ENCODE data around the gene PLEKHB2. TPM values are rescaled to one million over a fixed set of nuclear protein-coding genes. Genes with fewer than 3 reads are reported as not detected.

Gene PLEKHB2
- total and polyA plus RNA-seq, 2 of the 8 experiments (the other 6 are each of a cell fraction or from before 2014, with no cell fraction given), result 42.4 to 54.8 TPM

- Histone ChIP-seq H2AFZ (ENCODE audit: low read length) (no peak overlapping the region), H3K27me3 (replicated peaks in 1 of 4; ENCODE audit: control insufficient read depth in 3 of 4, extremely low read depth in 1 of 4, insufficient read depth in 3 of 4, low read length in 3 of 4) (no peaks in the 10 kb centered on the region), H3K9ac (replicated peaks in 1 of 4; ENCODE audit: extremely low read depth in 1 of 4, low read depth in 3 of 4, low read length in 3 of 4) (no peak overlapping the region), H3K14ac (ENCODE audit: insufficient read length) (no peak overlapping the region), H3K23me2 (ENCODE audit: low read depth, low read length) (no peaks in the 10 kb centered on the region), H4K91ac (replicated peaks; ENCODE audit: insufficient read length, low read length) (no peak overlapping the region), H4K20me1 (replicated peaks in 1 of 2; ENCODE audit: control insufficient read depth in 1 of 2, insufficient read depth in 2 of 2, low read length in 2 of 2) (peaks cover 12 to 19% of the 10 kb centered on the region in 2 experiments), H2BK20ac (ENCODE audit: low read length) (no peak overlapping the region), H3K56ac (replicated peaks; ENCODE audit: insufficient read length, low read depth, low read length) (no peak overlapping the region), H2AK5ac (ENCODE audit: low read depth, low read length) (no peak overlapping the region), H4K8ac (ENCODE audit: extremely low read depth, insufficient read depth, low read length) (no peak overlapping the region), H3K23ac (ENCODE audit: insufficient read length) (no peak overlapping the region), H2BK15ac (ENCODE audit: low read length) (no peak overlapping the region), H3K4me2 (ENCODE audit: insufficient read depth in 1 of 2, low read depth in 2 of 2, low read length in 2 of 2) (no peak overlapping the region), H2BK12ac (ENCODE audit: low read depth, low read length) (no peak overlapping the region), H3K4me1 (replicated peaks in 1 of 4; ENCODE audit: control insufficient read depth in 3 of 4, insufficient read depth in 4 of 4, low read length in 3 of 4) (no peaks in the 10 kb centered on the region), H2BK5ac (ENCODE audit: low read depth, low read length) (no peak overlapping the region), H3K79me1 (ENCODE audit: low read depth, low read length) (peaks cover 18% of the 10 kb centered on the region), H3K36me3 (ENCODE audit: control insufficient read depth in 2 of 4, insufficient read depth in 4 of 4, low read length in 3 of 4) (peaks cover 2 to 19% (median 3%) of the 10 kb centered on the region in 4 experiments; a peak in 6 of 8 replicates), H4K5ac (ENCODE audit: insufficient read length, low read depth, low read length) (no peak overlapping the region), H3K9me3 (ENCODE audit: insufficient read depth in 2 of 2, low read depth in 1 of 2, low read length in 1 of 2) (no peaks in the 10 kb centered on the region), H3K79me2 (ENCODE audit: control insufficient read depth in 1 of 2, insufficient read depth in 2 of 2, low read length in 2 of 2) (peaks cover 21 to 69% of the 10 kb centered on the region in 2 experiments), H2BK120ac (replicated peaks; ENCODE audit: low read depth, low read length) (no peak overlapping the region), H3K18ac (ENCODE audit: extremely low read depth, low read length) (no peak overlapping the region), H3K4ac (replicated peaks; ENCODE audit: insufficient read length, low read depth, low read length) (no peak overlapping the region), H3K27ac (ENCODE audit: low read depth, low read length) (no peak overlapping the region), H3K4me3 (ENCODE audit: extremely low read depth in 1 of 4, insufficient read depth in 2 of 4, low read depth in 3 of 4, low read length in 4 of 4) (no peak overlapping the region)
- no peak for TF ChIP-seq CREB1 (IDR thresholded peaks at IDR 0.05)
- no peak for TF ChIP-seq BACH1 (IDR thresholded peaks at IDR 0.05; ENCODE audit: low read length)
- TF ChIP-seq RFX5 (IDR thresholded peaks at IDR 0.05; ENCODE audit: borderline replicate concordance, low read depth, low read length), result no peak
- no peak for TF ChIP-seq CHD2 (IDR thresholded peaks at IDR 0.05; ENCODE audit: low read length)
- no peak for TF ChIP-seq ATF3 (IDR thresholded peaks at IDR 0.05; ENCODE audit: insufficient read depth, low read depth, low read length)
- no peak for TF ChIP-seq YY1 (IDR thresholded peaks at IDR 0.05; ENCODE audit: low read depth, low read length)
- TF ChIP-seq TAF7 (optimal IDR thresholded peaks at IDR 0.05; ENCODE audit: borderline replicate concordance, low read depth, low read length), result no peak
- no peak for TF ChIP-seq SP1 (IDR thresholded peaks at IDR 0.05; ENCODE audit: low read depth, low read length)
- TF ChIP-seq SP4 (IDR thresholded peaks at IDR 0.05; ENCODE audit: low read length), result no peak
- no peak for TF ChIP-seq E2F6 (IDR thresholded peaks at IDR 0.05)
- TF ChIP-seq RNF2 (IDR thresholded peaks at IDR 0.05; ENCODE audit: borderline replicate concordance, low read depth, low read length, missing control alignments, poor library complexity, severe bottlenecking), result no peak
- 88% methylated on average over 12 of the region's 12 CpGs; no CpG with 5 or more reads in 1 of the 2 experiments for WGBS, 2 experiments (ENCODE audit: extremely low coverage in 1 of 2, insufficient coverage in 1 of 2, insufficient read length in 1 of 2, insufficient replicate concordance in 2 of 2, low coverage in 1 of 2, low lambda C conversion rate in 2 of 2, missing lambda C conversion rate in 1 of 2)
- POLR2A ChIA-PET (ENCODE audit: partially characterized antibody), result interaction anchor here (0.6 to 1.7 kb wide), 4 partner anchors 11 to 27 kb away, joined by 3 to 4 read pairs (median 4); partner anchors contain the start of gene FAM168B
- FAIRE-seq, result no peak
- CTCF ChIA-PET (ENCODE audit: partially characterized antibody), result no interaction called here
- DNase-seq (ENCODE audit: low read depth in 1 of 2, low spot score in 2 of 2), result no peak
Measured at GRCh38 chr2:131120815-131121317, 15.7 kb downstream of the PLEKHB2 start.
